Inflammatory macrophage treated with lipopolysaccharide for 1 hour (primary cell): ENCODE data around the gene MAPKAPK2.

ENCODE experiments used
- DNase-seq, 2 donors: peaks; one replicate each; pipeline ENCODE4 v3.0.0-alpha.2; 2020 to 2022

The MAPKAPK2 gene

GRCh38 chr1:206685334-206685768, 646 bp downstream of the MAPKAPK2 start:
- DNase-seq, result peak; percentile 50 to 55

GRCh38 chr1:206685769-206686477, 1.2 kb downstream of the MAPKAPK2 start:
- DNase-seq, result peak; percentile 86 to 87

GRCh38 chr1:206686478-206687249, 2.0 kb downstream of the MAPKAPK2 start:
- no peak for DNase-seq

GRCh38 chr1:206687251-206687914, 2.7 kb downstream of the MAPKAPK2 start:
- no peak for DNase-seq

GRCh38 chr1:206687915-206688442, 3.3 kb downstream of the MAPKAPK2 start:
- DNase-seq, result no peak

- no peak for DNase-seq
Observed at GRCh38 chr1:206690516-206690915, 5.8 kb downstream of the MAPKAPK2 start.

GRCh38 chr1:206691604-206692003, 6.9 kb downstream of the MAPKAPK2 start:
- DNase-seq, result no peak

GRCh38 chr1:206693029-206693428, 8.3 kb downstream of the MAPKAPK2 start:
- DNase-seq, result no peak

GRCh38 chr1:206693592-206693991, 8.9 kb downstream of the MAPKAPK2 start:
- no peak for DNase-seq

GRCh38 chr1:206694171-206695124, 9.7 kb downstream of the MAPKAPK2 start:
- DNase-seq, result no peak

- no peak for DNase-seq
Observed at GRCh38 chr1:206695733-206696132, 11.0 kb downstream of the MAPKAPK2 start.

GRCh38 chr1:206696812-206697585, 12.3 kb downstream of the MAPKAPK2 start:
- DNase-seq, result no peak

- DNase-seq, result no peak
Observed at GRCh38 chr1:206698011-206698410, 13.3 kb downstream of the MAPKAPK2 start.

- DNase-seq, result peak; percentile 56 to 59
Observed at GRCh38 chr1:206699000-206699586, 14.4 kb downstream of the MAPKAPK2 start.

- DNase-seq, result no peak
Observed at GRCh38 chr1:206699626-206700025, 14.9 kb downstream of the MAPKAPK2 start.

GRCh38 chr1:206700445-206701036, 15.8 kb downstream of the MAPKAPK2 start:
- DNase-seq, result no peak

- DNase-seq, result no peak
Observed at GRCh38 chr1:206702260-206702659, 17.6 kb downstream of the MAPKAPK2 start.

- no peak for DNase-seq
Observed at GRCh38 chr1:206702803-206703202, 18.1 kb downstream of the MAPKAPK2 start.

- no peak for DNase-seq
Observed at GRCh38 chr1:206703661-206704060, 19.0 kb downstream of the MAPKAPK2 start.

- DNase-seq, result no peak
Observed at GRCh38 chr1:206704226-206704625, 19.5 kb downstream of the MAPKAPK2 start.

GRCh38 chr1:206705191-206705590, 20.5 kb downstream of the MAPKAPK2 start:
- no peak for DNase-seq
